Osteoblast (primary cell): ENCODE results near the gene INTS11. TPM values are rescaled to one million over a fixed set of nuclear protein-coding genes. Genes with fewer than 3 reads are reported as not detected.

Experiments used
- DNase-seq: peaks from one replicate; pipeline ENCODE4 v3.0.0; 2011; ENCODE audit warnings: low spot score, mixed read lengths; ENCODE audit not compliant: insufficient read length; ENCODE audit errors: missing footprints
- H2AFZ ChIP-seq: 2 replicates; pipeline ENCODE4 v1.6.0; 2011; ENCODE audit warnings: mild to moderate bottlenecking, low read length
- H3K27ac ChIP-seq: 2 replicates; pipeline ENCODE4 v1.5.1; 2011; ENCODE audit warnings: mild to moderate bottlenecking, low read depth, low read length, moderate library complexity
- H3K27me3 ChIP-seq: 2 replicates; pipeline ENCODE4 v1.6.0; 2012; ENCODE audit warnings: mild to moderate bottlenecking, control low read depth, inconsistent platforms, low read length, moderate library complexity; ENCODE audit not compliant: insufficient read depth
- H3K36me3 ChIP-seq: 2 replicates; pipeline ENCODE4 v1.5.1; 2011; ENCODE audit warnings: mild to moderate bottlenecking, low read length, control low read depth, moderate library complexity; ENCODE audit not compliant: insufficient read depth
- H3K4me1 ChIP-seq: 2 replicates; pipeline ENCODE4 v1.5.1; 2011; ENCODE audit warnings: mild to moderate bottlenecking, low read length, control low read depth, moderate library complexity; ENCODE audit not compliant: insufficient read depth
- H3K4me2 ChIP-seq: 2 replicates; pipeline ENCODE4 v1.6.0; 2011; ENCODE audit warnings: mild to moderate bottlenecking, low read length; ENCODE audit not compliant: insufficient read depth
- H3K4me3 ChIP-seq: fragments of 200-600 bp; sonication (generic); 3 replicates; pipeline ENCODE4 v1.5.1; 2012; ENCODE audit warnings: mild to moderate bottlenecking, low read length, inconsistent platforms; ENCODE audit not compliant: insufficient read depth
- H3K79me2 ChIP-seq: 2 replicates; pipeline ENCODE4 v1.6.0; 2012; ENCODE audit warnings: mild to moderate bottlenecking, low read length, control low read depth, inconsistent platforms; ENCODE audit not compliant: insufficient read depth
- H3K9me3 ChIP-seq: 2 replicates; pipeline ENCODE4 v1.5.1; 2011; ENCODE audit warnings: low read depth, low read length, control low read depth
- H4K20me1 ChIP-seq: 2 replicates; pipeline ENCODE4 v1.6.0; 2012; ENCODE audit warnings: mild to moderate bottlenecking, low read length, control low read depth; ENCODE audit not compliant: insufficient read depth
- total RNA-seq: library from RNA; depleted of rRNA; stranded (reverse); fragments of >200 nt; gene quantifications from 2 replicates; pipeline ENCODE4 v1.2.3, GENCODE V29; 2012
- TF ChIP-seq, protein P1 (sequence below): IDR thresholded peaks from 2 replicates; pipeline ENCODE4 v1.5.1; 2011; ENCODE audit warnings: mild to moderate bottlenecking, low read depth, low read length, moderate library complexity; ENCODE audit errors: extremely low read depth

The INTS11 gene
- total RNA-seq, 1 donor = 59.7 TPM

DNA sequence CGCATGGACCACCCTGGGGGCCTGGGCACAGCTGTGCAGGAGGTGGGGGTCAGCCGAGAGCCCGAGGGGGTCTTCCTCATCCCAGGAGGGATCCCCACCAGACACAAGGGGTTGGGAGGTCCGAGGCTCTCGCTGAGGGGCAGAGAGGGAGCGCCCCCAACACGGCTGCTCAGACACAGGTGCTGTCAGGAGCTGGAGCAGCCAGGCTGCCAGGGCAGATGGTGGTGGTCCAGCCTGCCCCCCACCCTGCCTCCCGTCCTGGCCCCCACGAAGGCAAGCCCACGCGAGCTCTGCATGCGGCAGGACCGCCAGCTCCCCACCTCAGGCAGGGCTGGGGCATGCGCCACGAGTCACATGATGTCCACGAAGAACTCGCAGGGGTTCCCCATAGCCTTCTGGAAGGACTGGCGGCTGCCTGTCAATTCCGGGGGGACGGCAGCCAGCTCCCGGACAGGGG is 11.4 kb upstream of the INTS11 start:
- Histone ChIP-seq H3K4me3 (no peak overlapping the region), H4K20me1 (peaks cover 24% of the 10 kb centered on the region), H3K36me3 (peaks cover 20% of the 10 kb centered on the region), H3K27me3 (no peaks in the 10 kb centered on the region), H2AFZ (no peak overlapping the region), H3K4me1 (no peaks in the 10 kb centered on the region), H3K4me2 (no peak overlapping the region), H3K27ac (no peak overlapping the region), H3K79me2 (peaks cover 6% of the 10 kb centered on the region), H3K9me3 (no peaks in the 10 kb centered on the region)
- DNase-seq = no peak
- TF ChIP-seq, protein P1, sequence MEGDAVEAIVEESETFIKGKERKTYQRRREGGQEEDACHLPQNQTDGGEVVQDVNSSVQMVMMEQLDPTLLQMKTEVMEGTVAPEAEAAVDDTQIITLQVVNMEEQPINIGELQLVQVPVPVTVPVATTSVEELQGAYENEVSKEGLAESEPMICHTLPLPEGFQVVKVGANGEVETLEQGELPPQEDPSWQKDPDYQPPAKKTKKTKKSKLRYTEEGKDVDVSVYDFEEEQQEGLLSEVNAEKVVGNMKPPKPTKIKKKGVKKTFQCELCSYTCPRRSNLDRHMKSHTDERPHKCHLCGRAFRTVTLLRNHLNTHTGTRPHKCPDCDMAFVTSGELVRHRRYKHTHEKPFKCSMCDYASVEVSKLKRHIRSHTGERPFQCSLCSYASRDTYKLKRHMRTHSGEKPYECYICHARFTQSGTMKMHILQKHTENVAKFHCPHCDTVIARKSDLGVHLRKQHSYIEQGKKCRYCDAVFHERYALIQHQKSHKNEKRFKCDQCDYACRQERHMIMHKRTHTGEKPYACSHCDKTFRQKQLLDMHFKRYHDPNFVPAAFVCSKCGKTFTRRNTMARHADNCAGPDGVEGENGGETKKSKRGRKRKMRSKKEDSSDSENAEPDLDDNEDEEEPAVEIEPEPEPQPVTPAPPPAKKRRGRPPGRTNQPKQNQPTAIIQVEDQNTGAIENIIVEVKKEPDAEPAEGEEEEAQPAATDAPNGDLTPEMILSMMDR = no peak

DNA sequence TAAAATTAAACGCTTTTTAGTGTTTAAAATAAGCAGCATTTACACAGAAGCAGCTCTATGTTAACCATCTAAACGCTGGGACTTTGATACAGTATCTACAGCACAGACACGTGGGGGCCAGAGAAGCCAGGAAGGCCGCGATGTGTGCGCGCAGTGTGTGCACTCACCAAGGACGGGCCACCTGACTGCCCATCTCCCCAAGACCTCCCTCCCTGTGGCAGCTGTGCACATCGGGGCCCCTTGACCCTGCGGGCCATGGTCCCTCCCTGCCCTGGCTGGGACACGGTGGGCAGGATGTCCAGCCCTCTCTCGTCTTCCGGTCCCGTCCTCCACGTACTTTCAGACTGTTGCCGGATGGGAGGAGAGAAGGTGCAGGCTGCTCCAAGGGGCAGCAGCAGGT is 10.8 kb upstream of the INTS11 start:
- Histone ChIP-seq H3K36me3 (peaks cover 15% of the 10 kb centered on the region), H3K4me1 (no peaks in the 10 kb centered on the region), H4K20me1 (peaks cover 18% of the 10 kb centered on the region), H3K27ac (no peak overlapping the region), H3K27me3 (no peaks in the 10 kb centered on the region), H3K9me3 (no peaks in the 10 kb centered on the region), H3K79me2 (peaks cover under 1% of the 10 kb centered on the region), H2AFZ (no peak overlapping the region), H3K4me3 (no peak overlapping the region), H3K4me2 (no peak overlapping the region)
- DNase-seq = no peak
- TF ChIP-seq, protein P1 = no peak

DNA sequence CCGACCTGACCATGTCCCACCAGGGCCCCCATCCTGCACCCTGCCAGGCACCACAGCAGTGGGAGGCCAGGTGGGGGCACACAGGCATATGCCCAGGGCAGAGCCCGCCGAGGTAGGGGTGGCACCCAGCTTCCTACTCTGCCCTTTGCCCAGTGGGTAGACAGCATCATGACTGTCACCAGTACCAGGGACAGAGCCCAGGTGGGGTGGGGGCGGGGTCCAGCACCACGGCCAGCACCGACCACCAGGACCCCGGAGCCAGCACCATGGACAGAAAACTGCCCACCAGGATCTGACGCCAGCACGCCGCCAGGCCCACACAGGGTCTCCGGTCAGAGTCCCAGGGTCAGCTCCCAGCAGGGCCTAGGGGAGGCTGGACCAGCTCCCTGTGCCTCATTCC is 10.4 kb upstream of the INTS11 start:
- no peak overlapping the region for H3K4me2 ChIP-seq
- no peaks in the 10 kb centered on the region for H3K79me2 ChIP-seq
- no peak for DNase-seq
- peaks cover 11% of the 10 kb centered on the region for H3K36me3 ChIP-seq
- no peak overlapping the region for H3K4me3 ChIP-seq
- no peaks in the 10 kb centered on the region for H3K27me3 ChIP-seq
- H4K20me1 ChIP-seq = peaks cover 20% of the 10 kb centered on the region
- TF ChIP-seq, protein P1 = no peak
- no peak overlapping the region for H3K27ac ChIP-seq
- no peaks in the 10 kb centered on the region for H3K9me3 ChIP-seq
- no peak overlapping the region for H2AFZ ChIP-seq
- no peaks in the 10 kb centered on the region for H3K4me1 ChIP-seq

DNA sequence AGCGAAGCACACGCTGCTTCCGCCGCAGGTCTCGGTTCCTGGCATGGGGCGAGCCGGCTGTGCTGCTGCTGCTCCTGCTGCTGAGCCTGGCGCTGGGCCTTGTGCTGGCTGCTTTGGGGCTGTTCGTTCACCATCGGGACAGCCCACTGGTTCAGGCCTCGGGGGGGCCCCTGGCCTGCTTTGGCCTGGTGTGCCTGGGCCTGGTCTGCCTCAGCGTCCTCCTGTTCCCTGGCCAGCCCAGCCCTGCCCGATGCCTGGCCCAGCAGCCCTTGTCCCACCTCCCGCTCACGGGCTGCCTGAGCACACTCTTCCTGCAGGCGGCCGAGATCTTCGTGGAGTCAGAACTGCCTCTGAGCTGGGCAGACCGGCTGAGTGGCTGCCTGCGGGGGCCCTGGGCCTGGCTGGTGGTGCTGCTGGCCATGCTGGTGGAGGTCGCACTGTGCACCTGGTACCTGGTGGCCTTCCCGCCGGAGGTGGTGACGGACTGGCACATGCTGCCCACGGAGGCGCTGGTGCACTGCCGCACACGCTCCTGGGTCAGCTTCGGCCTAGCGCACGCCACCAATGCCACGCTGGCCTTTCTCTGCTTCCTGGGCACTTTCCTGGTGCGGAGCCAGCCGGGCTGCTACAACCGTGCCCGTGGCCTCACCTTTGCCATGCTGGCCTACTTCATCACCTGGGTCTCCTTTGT is 9.2 kb upstream of the INTS11 start:
- H2AFZ ChIP-seq = no peak overlapping the region
- no peaks in the 10 kb centered on the region for H3K79me2 ChIP-seq
- TF ChIP-seq, protein P1 = no peak
- H3K4me3 ChIP-seq = no peak overlapping the region
- H3K4me1 ChIP-seq = no peaks in the 10 kb centered on the region
- no peaks in the 10 kb centered on the region for H3K9me3 ChIP-seq
- H3K36me3 ChIP-seq = peaks cover 10% of the 10 kb centered on the region
- peaks cover 28% of the 10 kb centered on the region for H4K20me1 ChIP-seq
- DNase-seq = no peak
- no peaks in the 10 kb centered on the region for H3K27me3 ChIP-seq
- no peak overlapping the region for H3K27ac ChIP-seq
- H3K4me2 ChIP-seq = no peak overlapping the region
